ENCODE results near the gene TTC23.

The TTC23 gene

DNA sequence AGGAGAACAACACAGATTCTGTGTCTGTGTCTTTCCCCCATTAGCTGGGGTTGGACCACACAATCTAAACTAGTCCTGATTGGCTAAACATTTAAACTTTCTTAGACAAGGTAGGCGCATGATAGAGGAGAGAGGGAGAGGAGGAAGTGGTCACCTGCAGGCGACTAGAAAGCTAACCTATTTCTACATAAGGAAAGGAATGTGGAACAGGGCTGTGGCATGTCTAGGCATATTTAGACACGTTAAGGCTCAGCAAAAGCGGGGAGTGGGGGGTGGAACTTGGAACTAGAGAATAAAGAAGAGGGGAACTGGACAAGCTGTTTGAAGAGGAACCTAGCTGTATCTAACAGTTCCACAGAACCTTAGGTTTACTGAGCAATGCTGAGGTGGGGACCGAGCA is 14.7 kb upstream of the TTC23 start:
- TF ChIP-seq, protein P1, sequence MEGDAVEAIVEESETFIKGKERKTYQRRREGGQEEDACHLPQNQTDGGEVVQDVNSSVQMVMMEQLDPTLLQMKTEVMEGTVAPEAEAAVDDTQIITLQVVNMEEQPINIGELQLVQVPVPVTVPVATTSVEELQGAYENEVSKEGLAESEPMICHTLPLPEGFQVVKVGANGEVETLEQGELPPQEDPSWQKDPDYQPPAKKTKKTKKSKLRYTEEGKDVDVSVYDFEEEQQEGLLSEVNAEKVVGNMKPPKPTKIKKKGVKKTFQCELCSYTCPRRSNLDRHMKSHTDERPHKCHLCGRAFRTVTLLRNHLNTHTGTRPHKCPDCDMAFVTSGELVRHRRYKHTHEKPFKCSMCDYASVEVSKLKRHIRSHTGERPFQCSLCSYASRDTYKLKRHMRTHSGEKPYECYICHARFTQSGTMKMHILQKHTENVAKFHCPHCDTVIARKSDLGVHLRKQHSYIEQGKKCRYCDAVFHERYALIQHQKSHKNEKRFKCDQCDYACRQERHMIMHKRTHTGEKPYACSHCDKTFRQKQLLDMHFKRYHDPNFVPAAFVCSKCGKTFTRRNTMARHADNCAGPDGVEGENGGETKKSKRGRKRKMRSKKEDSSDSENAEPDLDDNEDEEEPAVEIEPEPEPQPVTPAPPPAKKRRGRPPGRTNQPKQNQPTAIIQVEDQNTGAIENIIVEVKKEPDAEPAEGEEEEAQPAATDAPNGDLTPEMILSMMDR (IDR thresholded peaks at IDR 0.05; ENCODE audit: poor library complexity, severe bottlenecking), result no peak
- ATAC-seq (ENCODE audit: low read depth), result peak; percentile 93
- no peak for DNase-seq (ENCODE audit: low spot score)

DNA sequence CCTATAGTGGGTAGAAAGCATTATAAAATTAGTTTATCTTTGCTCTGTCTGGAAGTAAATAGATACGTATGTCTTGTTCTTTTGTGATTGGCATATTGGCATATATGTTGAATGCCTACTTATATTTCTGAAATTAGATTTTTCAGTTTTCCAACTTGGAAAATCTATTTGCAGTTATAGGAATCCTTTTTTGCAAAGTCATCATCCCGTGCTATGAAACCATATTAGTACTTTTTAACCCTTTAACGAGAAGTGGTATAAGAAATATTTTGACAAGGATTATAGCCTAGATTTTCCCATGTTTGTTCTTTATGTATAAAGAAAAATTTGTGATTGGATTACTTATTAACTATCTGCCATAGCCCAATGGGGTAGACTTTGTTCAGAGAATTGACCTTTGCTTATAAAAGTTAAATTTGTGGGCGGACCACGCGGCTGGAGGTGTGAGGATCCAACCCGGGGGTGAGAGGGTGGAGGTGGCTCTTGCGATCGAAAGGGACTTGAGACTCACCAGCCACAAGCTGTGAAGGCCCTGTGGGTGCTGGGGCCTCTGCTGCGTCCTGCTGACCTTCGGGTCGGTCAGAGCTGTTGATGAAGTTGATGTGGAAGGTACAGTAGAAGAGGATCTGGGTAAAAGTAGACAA is 7.8 kb upstream of the TTC23 start:
- no peak overlapping the region for H3K4me3 ChIP-seq (ENCODE audit: severe bottlenecking)
- no peaks in the 10 kb centered on the region for H3K36me3 ChIP-seq (ENCODE audit: low read depth)
- no peak for DNase-seq (ENCODE audit: low spot score)
- no peaks in the 10 kb centered on the region for H3K27me3 ChIP-seq (ENCODE audit: insufficient read depth, poor library complexity, severe bottlenecking)
- H3K27ac ChIP-seq (ENCODE audit: poor library complexity, severe bottlenecking), result no peak overlapping the region
- no peaks in the 10 kb centered on the region for H3K9me3 ChIP-seq (ENCODE audit: severe bottlenecking)
- ATAC-seq (ENCODE audit: low read depth), result no peak
- no peaks in the 10 kb centered on the region for H3K4me1 ChIP-seq (ENCODE audit: insufficient read depth, poor library complexity, severe bottlenecking)
- TF ChIP-seq, protein P1 (IDR thresholded peaks at IDR 0.05; ENCODE audit: poor library complexity, severe bottlenecking), result no peak

More for the DNA sequence above, 14.7 kb upstream of the TTC23 start:
- Histone ChIP-seq H3K4me1 (ENCODE audit: insufficient read depth, poor library complexity, severe bottlenecking) (peaks cover 18% of the 10 kb centered on the region), H3K27me3 (ENCODE audit: insufficient read depth, poor library complexity, severe bottlenecking) (no peaks in the 10 kb centered on the region), H3K4me3 (ENCODE audit: severe bottlenecking) (no peak overlapping the region), H3K27ac (ENCODE audit: poor library complexity, severe bottlenecking) (peak overlapping the region; percentile 26), H3K9me3 (ENCODE audit: severe bottlenecking) (no peaks in the 10 kb centered on the region), H3K36me3 (ENCODE audit: low read depth) (no peaks in the 10 kb centered on the region)

DNA sequence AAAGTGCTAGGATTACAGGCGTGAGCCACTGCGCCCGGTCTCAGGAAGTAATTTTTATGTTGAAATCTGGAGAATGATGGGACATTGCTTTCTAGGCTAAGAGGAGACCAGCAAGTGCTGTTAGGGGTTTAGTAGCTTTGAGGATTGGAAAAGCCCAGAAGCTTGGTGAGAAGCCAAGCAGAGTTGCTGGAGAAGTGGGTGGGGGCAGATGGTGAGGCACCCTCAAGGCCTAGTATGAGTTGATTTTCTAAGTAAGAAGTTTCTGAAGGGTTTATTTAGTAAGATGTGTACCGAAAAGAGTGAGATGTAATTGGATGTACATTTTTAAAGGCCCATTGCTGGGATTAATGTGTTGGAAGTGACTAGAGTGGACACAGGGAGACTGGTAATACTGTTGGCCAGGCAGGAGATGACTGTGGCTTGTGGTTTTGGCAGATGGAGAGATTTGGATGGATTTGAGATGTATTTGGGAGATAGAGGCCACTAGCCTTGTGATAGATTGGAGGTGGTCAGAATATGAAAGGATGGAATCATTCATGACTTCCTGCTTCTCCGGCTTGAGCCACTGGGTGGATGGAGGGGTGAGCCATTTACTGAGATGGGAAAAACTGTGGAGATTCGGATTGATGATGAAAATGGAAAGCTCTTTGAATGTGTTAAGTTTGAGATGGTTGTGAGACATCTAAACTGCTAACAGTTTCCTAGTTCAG is 4.2 kb upstream of the TTC23 start:
- Histone ChIP-seq H3K27me3 (ENCODE audit: insufficient read depth, poor library complexity, severe bottlenecking) (no peaks in the 10 kb centered on the region), H3K4me1 (ENCODE audit: insufficient read depth, poor library complexity, severe bottlenecking) (peaks cover under 1% of the 10 kb centered on the region), H3K27ac (ENCODE audit: poor library complexity, severe bottlenecking) (no peak overlapping the region), H3K4me3 (ENCODE audit: severe bottlenecking) (no peak overlapping the region), H3K36me3 (ENCODE audit: low read depth) (no peaks in the 10 kb centered on the region), H3K9me3 (ENCODE audit: severe bottlenecking) (no peaks in the 10 kb centered on the region)
- DNase-seq (ENCODE audit: low spot score), result no peak
- no peak for ATAC-seq (ENCODE audit: low read depth)
- TF ChIP-seq, protein P1 (IDR thresholded peaks at IDR 0.05; ENCODE audit: poor library complexity, severe bottlenecking), result no peak

DNA sequence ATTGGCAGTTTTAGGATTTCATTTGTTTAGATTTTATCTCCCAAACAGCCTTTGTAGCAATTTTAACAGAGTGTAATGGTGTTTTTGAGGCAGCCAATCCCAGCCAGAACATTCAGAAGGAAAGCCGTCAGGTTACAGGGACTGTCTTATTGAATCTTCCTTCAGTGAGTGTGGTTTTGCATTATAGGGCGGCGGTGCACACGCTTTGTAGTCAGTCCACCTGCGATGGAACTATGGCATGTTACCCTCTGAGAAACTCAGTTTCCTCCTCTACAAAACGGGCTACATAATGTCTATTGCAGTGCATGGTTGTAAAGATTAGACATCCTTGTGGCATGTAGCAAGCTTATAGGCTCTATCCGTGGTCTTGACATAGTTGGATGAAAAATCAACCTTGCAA is 2.9 kb upstream of the TTC23 start:
- Histone ChIP-seq H3K9me3 (ENCODE audit: severe bottlenecking) (no peaks in the 10 kb centered on the region), H3K27me3 (ENCODE audit: insufficient read depth, poor library complexity, severe bottlenecking) (no peaks in the 10 kb centered on the region), H3K36me3 (ENCODE audit: low read depth) (no peaks in the 10 kb centered on the region), H3K4me1 (ENCODE audit: insufficient read depth, poor library complexity, severe bottlenecking) (peaks cover 13% of the 10 kb centered on the region), H3K27ac (ENCODE audit: poor library complexity, severe bottlenecking) (no peak overlapping the region), H3K4me3 (ENCODE audit: severe bottlenecking) (peak overlapping the region; percentile 78)
- DNase-seq (ENCODE audit: low spot score) (no peak), ATAC-seq (ENCODE audit: low read depth) (no peak)
- TF ChIP-seq, protein P1 (IDR thresholded peaks at IDR 0.05; ENCODE audit: poor library complexity, severe bottlenecking), result no peak
